ENCODE data around the gene UGT1A3.
"Not testable (repeated sequence)": the region's sequence is repeated elsewhere in the genome, so short reads cannot be mapped to it uniquely, and the experiment has no call there.

Gene UGT1A3

DNA sequence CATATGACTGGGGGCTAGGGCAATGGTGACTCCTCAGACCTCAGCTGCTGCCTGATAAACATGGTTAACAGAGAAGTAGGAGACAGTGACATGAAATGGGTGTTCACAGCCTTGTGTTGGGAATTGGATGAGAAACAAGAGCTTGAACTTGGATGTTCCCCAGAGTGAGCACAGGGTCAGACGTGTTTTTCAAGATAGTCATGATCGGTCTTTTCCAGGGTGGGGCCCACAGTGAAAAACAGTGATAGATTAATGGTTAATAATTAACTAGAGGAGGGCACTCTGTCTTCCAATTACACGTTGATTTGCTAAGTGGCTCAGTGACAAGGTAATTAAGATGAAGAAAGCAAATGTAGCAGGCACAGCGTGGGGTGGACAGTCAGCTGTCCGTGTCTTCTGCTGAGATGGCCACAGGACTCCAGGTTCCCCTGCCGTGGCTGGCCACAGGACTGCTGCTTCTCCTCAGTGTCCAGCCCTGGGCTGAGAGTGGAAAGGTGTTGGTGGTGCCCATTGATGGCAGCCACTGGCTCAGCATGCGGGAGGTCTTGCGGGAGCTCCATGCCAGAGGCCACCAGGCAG, at the start of gene UGT1A3:
TSS of gene UGT1A3 (plus strand) at position 320 of the 579 bp plus-strand sequence. CDS start at position 405, 85 bp downstream.
- no peak for DNase-seq (ENCODE audit: low read depth)

DNA sequence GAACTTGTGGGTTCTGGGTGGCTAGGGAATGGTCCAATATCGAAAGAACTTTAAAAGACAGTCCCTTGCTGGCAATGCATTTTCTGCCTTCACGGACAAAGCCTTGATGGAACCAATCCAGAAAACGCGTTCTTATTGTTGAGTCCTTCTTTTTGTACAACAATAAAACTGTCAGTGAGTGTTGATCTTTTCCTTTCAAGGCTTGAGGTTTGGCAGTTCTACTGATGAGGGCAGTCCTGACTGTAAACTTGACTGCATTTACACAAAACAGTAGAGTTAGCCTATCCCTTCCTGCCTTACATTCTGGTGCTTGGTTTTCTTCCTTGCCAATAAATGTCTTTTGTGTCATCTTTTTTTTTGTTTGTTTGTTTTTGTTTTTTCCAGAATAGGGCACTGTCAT, 49.6 kb upstream of the UGT1A3 start:
- no peak for DNase-seq (ENCODE audit: low read depth)

DNA sequence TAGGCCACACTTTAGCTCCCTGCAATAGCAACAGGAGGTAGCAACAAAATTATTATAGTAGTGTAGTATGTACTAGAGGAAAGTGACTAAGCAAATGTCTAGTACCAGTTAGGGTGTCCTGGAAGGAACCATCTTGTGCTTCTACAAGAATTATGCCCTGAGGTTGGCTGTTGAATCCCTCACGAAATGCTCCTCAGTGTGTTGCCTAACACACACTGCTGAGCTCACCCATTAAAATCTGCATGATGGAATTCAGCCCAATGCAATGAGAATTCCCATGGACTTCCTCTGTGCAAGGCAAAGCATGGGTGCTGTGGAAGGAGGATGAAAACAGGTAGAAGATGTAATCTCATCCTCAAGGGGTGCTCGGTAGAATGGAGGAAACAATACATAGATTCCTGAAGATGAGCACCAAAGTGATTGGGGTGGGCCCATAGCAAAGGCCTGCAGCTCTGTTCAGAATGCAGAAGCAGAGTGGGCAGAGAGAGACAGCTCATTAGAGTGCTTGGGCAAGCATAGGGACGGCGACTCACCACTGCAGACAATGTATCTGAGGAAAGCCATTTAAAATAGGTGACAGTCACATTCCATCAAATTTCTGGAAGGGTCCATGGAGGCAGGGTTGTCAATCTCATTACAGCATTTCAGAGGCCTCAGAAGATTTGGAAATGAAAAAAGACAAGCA, 48.3 kb upstream of the UGT1A3 start:
- DNase-seq (ENCODE audit: low read depth): no peak

- DNase-seq (ENCODE audit: low read depth): no peak
Measured at GRCh38 chr2:233681521-233682099, 47.2 kb upstream of the UGT1A3 start, which contains the start of gene UGT1A7. TSS of gene UGT1A7 (plus strand) at chr2:233681901. CDS start at chr2:233681938, 37 bp downstream.

- DNase-seq (ENCODE audit: low read depth): no peak
Measured at GRCh38 chr2:233684640-233685039, 44.2 kb upstream of the UGT1A3 start.

- no peak for DNase-seq (ENCODE audit: low read depth)
Measured at GRCh38 chr2:233686928-233687327, 41.9 kb upstream of the UGT1A3 start.

DNA sequence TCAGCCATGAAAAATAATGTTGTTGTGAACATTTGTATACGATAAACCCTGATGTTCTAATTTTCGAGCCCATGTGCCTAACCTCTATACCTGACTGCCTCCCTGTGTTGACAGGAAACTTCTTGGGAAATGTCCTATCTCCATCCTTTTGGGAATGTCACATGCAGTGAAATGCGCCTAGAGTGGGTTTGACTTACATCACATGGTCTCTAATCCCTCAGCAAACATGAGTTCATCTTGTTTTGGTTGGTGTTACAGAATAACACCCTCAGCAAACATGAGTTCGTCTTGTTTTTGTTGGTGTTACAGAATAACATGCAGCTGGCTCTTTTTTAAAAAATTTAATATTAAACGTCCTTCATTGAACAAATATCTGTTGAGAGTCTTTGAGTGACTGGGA, 40.5 kb upstream of the UGT1A3 start:
- DNase-seq (ENCODE audit: low read depth): no peak

DNA sequence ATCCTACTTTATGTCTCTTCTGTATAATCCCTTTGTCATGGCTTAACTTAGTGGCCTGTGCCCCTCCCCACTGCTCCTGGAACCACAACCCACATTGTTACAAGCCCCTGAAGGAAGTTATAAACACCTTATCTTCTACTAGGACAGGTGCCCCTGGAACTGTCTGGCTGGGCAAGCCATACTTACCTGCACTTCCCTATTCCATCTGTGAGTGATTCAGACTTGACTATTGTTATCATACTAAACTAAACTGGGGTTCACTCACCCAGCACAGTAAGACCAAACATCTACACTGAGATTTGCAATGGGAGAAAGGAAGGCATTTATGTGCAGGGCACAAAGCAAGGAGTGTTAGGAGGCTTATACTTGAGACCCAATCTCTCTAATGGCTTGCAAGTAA, 39.8 kb upstream of the UGT1A3 start:
- no peak for DNase-seq (ENCODE audit: low read depth)

GRCh38 chr2:233689501-233689900, 39.3 kb upstream of the UGT1A3 start:
- DNase-seq (ENCODE audit: low read depth): no peak

DNA sequence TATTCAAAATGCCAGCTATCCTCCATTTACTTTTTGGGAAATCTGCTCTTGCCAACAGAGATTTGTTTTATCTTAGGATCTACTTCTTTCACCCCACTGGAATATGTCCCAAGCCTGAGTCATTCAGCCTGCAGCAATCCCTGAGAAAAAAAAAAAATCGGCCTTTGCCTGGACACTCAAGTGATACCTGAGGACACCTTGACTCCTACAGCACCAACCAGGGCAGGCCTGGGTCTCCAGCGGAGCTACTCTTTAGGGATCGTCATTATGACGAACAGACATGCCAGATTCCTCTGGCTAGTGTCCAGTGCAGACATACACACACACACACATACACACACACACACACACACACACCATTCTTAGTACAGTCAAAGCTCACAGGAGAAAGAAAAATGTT, 38.4 kb upstream of the UGT1A3 start:
- no peak for DNase-seq (ENCODE audit: low read depth)

- no peak for DNase-seq (ENCODE audit: low read depth)
Measured at GRCh38 chr2:233691443-233692433, 37.1 kb upstream of the UGT1A3 start.

- no peak for DNase-seq (ENCODE audit: low read depth)
Measured at GRCh38 chr2:233692648-233693047, 36.2 kb upstream of the UGT1A3 start, which contains the start of gene UGT1A6. TSS of gene UGT1A6 (plus strand) at chr2:233692890. CDS start at chr2:233693005, 115 bp downstream.

- DNase-seq (ENCODE audit: low read depth): no peak
Measured at GRCh38 chr2:233693963-233694362, 34.9 kb upstream of the UGT1A3 start.

- DNase-seq (ENCODE audit: low read depth): no peak
Measured at GRCh38 chr2:233698740-233699139, 30.1 kb upstream of the UGT1A3 start.

GRCh38 chr2:233699424-233700027, 29.3 kb upstream of the UGT1A3 start:
- DNase-seq (ENCODE audit: low read depth): no peak

- no peak for DNase-seq (ENCODE audit: low read depth)
Measured at GRCh38 chr2:233700028-233700635, 28.7 kb upstream of the UGT1A3 start.

DNA sequence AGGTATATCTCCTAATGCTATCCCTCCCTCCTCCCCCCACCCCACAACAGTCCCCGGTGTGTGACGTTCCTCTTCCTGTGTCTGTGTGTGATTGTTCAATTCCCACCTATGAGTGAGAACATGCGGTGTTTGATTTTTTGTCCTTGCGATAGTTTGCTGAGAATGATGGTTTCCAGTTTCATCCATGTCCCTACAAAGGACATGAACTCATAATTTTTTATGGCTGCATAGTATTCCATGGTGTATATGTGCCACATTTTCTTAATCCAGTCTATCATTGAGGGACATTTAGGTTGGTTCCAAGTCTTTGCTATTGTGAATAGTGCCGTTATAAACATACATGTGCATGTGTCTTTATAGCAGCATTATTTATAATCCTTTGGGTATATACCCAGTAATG, 28.0 kb upstream of the UGT1A3 start:
- not testable (repeated sequence) for DNase-seq (ENCODE audit: low read depth)

DNA sequence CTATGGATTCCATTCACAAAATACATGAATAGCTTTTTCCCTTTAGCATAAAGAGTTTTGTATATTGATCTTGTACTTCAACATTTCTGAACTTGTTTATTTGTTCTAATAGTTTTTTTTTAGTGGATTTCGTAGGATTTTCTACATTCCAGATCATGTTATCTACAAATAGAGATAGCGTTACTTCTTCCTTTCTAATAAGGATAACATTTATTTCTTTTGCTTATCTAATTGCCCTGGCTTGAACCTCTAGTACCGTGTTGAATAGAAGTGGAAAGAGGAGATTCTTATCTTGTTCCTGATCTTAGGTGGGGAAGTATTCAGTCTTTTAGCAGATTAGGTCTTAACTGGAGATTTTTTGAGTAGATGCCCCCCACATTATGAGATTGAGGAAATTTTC, 26.6 kb upstream of the UGT1A3 start:
- no peak for DNase-seq (ENCODE audit: low read depth)

- DNase-seq (ENCODE audit: low read depth): no peak
Measured at GRCh38 chr2:233705911-233706506, 22.8 kb upstream of the UGT1A3 start.

GRCh38 chr2:233706720-233707119, 22.1 kb upstream of the UGT1A3 start:
- no peak for DNase-seq (ENCODE audit: low read depth)
